ENCODE results near the gene SHCBP1L.
"Not testable (repeated sequence)": the region's sequence is repeated elsewhere in the genome, so short reads cannot be mapped to it uniquely, and the experiment has no call there.

The SHCBP1L gene

DNA sequence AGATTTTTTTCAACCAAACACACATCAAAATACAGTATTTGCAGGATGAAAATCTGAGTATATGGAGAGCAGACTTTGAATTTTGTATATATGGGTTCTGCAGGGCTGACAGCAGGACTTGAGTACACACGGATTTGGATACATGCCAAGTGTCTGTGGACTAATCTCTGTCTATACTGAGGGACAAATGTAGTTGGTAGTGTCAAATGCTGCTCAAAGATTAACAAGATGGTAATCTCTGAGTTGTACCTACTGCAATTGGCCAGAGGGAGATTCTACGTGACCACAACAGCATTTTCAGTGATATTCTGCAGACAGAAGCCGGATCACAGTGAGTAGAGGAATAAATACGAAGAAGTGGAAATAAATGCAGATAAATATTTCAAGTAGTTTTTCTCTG lies 43.4 kb downstream of the SHCBP1L start:
- Histone ChIP-seq H3K4me1 (ENCODE audit: control insufficient read depth in 5 of 5, insufficient read depth in 5 of 5, low read length in 5 of 5) (no peaks in the 10 kb centered on the region), H3K27me3 (ENCODE audit: control insufficient read depth in 5 of 5, insufficient read depth in 4 of 5, low read length in 5 of 5) (no peaks in the 10 kb centered on the region), H3K4me3 (ENCODE audit: low read depth in 1 of 5, low read length in 5 of 5) (no peak overlapping the region), H3K9me3 (ENCODE audit: control insufficient read depth in 5 of 5, low read length in 5 of 5) (peaks cover 0 to 8% (median 2%) of the 10 kb centered on the region in 5 donors), H3K9ac (ENCODE audit: low read length in 5 of 5) (no peak overlapping the region), H3K27ac (ENCODE audit: low read depth, low read length) (no peak overlapping the region), H3K36me3 (ENCODE audit: control insufficient read depth in 5 of 5, insufficient read depth in 5 of 5, low read length in 5 of 5) (no peaks in the 10 kb centered on the region)

DNA sequence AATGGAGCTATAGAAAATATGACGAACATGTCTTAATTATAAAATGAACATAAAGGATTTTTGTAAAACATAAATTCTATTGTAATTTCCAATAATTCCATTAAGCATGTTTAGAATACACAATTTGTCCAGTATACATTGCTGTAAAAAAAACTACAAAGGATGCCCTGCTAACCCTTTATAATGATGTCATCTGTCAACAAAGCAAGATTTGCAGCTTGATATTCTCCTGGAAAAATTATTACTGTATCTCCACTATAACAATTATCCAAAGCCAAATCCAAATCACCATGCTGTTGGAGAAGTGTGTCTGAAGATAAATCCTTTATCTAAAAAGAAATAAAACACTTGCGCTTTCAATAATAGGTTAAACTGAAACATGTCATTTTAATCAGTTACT lies 47.6 kb downstream of the SHCBP1L start:
- Histone ChIP-seq H3K4me3 (ENCODE audit: low read depth in 1 of 5, low read length in 5 of 5) (no peak overlapping the region), H3K9me3 (ENCODE audit: control insufficient read depth in 5 of 5, low read length in 5 of 5) (no peaks in the 10 kb centered on the region), H3K27ac (ENCODE audit: low read depth, low read length) (no peak overlapping the region), H3K4me1 (ENCODE audit: control insufficient read depth in 5 of 5, insufficient read depth in 5 of 5, low read length in 5 of 5) (no peaks in the 10 kb centered on the region), H3K27me3 (ENCODE audit: control insufficient read depth in 5 of 5, insufficient read depth in 4 of 5, low read length in 5 of 5) (no peaks in the 10 kb centered on the region), H3K9ac (ENCODE audit: low read length in 5 of 5) (no peak overlapping the region), H3K36me3 (ENCODE audit: control insufficient read depth in 5 of 5, insufficient read depth in 5 of 5, low read length in 5 of 5) (no peaks in the 10 kb centered on the region)

DNA sequence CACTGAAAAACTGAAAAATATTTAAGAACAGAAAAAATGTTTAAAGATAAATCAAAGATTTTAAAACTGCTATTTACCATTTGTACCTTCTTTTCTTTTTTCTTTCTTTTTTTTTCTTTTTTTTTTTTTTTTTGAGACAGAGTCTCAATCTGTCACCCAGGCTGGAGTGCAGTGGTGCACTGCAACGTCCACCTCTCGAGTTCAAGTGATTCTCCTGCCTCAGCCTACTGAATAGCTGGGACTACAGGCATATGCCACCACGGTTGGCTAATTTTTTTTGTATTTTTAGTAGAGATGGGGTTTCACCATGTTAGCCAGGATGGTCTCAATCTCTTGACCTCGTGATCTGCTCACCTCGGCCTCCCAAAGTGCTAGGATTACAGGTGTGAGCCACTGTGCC lies 51.0 kb downstream of the SHCBP1L start:
- not testable (repeated sequence) for H3K36me3 ChIP-seq (ENCODE audit: control insufficient read depth in 5 of 5, insufficient read depth in 5 of 5, low read length in 5 of 5); H3K9me3 ChIP-seq (ENCODE audit: control insufficient read depth in 5 of 5, low read length in 5 of 5); H3K27me3 ChIP-seq (ENCODE audit: control insufficient read depth in 5 of 5, insufficient read depth in 4 of 5, low read length in 5 of 5); H3K4me3 ChIP-seq (ENCODE audit: low read depth in 1 of 5, low read length in 5 of 5); H3K4me1 ChIP-seq (ENCODE audit: control insufficient read depth in 5 of 5, insufficient read depth in 5 of 5, low read length in 5 of 5); H3K9ac ChIP-seq (ENCODE audit: low read length in 5 of 5); H3K27ac ChIP-seq (ENCODE audit: low read depth, low read length)

DNA sequence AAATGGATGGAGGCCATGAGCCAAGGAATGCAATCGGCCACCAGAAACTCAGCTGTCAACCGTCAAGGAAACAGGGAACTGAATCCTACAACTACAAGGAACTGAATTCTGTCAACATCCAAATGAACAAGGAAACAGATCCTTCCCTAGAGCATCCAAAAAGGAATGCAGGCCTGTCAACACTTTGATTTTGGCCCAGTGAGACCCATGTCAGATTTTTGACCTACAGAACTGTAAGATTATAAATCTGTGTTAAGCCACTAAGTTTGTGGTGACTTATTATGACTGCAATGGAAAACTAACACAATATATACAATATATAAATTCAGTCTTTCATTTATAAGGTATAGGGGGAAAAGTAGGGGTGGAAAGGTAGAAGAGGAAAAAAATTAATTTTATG lies 55.3 kb downstream of the SHCBP1L start:
- no peaks in the 10 kb centered on the region for H3K27me3 ChIP-seq (ENCODE audit: control insufficient read depth in 5 of 5, insufficient read depth in 4 of 5, low read length in 5 of 5)
- no peak overlapping the region for H3K9ac ChIP-seq (ENCODE audit: low read length in 5 of 5)
- no peaks in the 10 kb centered on the region for H3K4me1 ChIP-seq (ENCODE audit: control insufficient read depth in 5 of 5, insufficient read depth in 5 of 5, low read length in 5 of 5)
- no peak overlapping the region for H3K27ac ChIP-seq (ENCODE audit: low read depth, low read length)
- no peak overlapping the region for H3K4me3 ChIP-seq (ENCODE audit: low read depth in 1 of 5, low read length in 5 of 5)
- no peaks in the 10 kb centered on the region for H3K36me3 ChIP-seq (ENCODE audit: control insufficient read depth in 5 of 5, insufficient read depth in 5 of 5, low read length in 5 of 5)
- peaks cover 0 to 3% (median 0%) of the 10 kb centered on the region in 5 donors for H3K9me3 ChIP-seq (ENCODE audit: control insufficient read depth in 5 of 5, low read length in 5 of 5)

DNA sequence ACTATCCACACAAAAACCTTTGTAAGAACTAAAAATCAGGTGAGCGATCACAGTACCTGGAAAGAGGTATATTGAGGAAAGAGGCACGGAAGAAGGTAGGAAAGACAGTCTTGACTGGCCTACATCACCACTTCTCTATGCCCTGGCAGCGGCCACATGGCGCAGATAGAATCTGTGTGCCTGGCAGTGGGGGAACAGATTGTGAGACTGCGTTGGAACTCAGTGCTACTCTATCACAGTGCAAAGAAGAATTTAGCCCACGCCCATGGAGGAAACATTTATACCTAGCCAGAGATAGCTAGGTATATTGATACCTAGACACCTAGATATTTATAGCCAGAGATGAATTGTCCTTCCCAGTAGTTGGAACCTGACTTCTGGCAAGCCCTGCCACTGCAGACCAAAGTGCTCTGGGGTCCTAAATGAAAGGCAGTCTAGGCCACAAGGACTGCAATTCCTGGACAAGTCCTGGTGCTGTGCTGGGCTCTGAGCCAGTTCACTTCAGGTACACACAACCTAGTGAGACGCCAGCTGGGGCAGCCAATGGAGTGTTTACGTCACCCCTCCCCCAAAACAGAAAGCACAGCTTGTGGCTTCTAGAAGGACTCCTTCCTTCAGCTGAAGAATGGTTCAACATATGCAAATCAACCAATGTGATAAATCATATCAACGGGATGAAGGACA lies 61.9 kb downstream of the SHCBP1L start:
- no peak overlapping the region for H3K9ac ChIP-seq (ENCODE audit: low read length in 5 of 5)
- no peak overlapping the region for H3K4me3 ChIP-seq (ENCODE audit: low read depth in 1 of 5, low read length in 5 of 5)
- H3K36me3 ChIP-seq (ENCODE audit: control insufficient read depth in 5 of 5, insufficient read depth in 5 of 5, low read length in 5 of 5) = peaks cover 23 to 32% (median 28%) of the 10 kb centered on the region in 5 donors
- H3K9me3 ChIP-seq (ENCODE audit: control insufficient read depth in 5 of 5, low read length in 5 of 5) = no peaks in the 10 kb centered on the region
- H3K27me3 ChIP-seq (ENCODE audit: control insufficient read depth in 5 of 5, insufficient read depth in 4 of 5, low read length in 5 of 5) = no peaks in the 10 kb centered on the region
- no peak overlapping the region for H3K27ac ChIP-seq (ENCODE audit: low read depth, low read length)
- H3K4me1 ChIP-seq (ENCODE audit: control insufficient read depth in 5 of 5, insufficient read depth in 5 of 5, low read length in 5 of 5) = no peaks in the 10 kb centered on the region

DNA sequence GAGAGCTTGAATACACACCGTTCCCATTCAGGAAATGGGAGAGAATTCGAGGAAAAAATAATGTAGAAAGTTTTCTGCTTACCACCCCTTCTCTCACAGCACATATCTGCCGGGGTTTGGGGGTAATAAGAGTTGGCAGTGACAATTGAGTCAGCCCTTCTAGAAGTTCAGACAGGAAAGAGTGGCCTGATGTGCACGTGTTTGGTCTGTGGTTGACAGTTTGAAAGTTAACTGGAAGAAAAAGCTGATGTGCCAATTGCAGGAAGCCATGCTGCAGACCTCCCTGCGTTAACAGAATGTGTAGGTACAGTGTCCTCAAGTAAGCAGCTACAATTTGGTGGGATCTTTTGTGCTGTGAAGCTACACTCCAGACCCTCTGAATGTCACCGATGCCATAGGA lies 63.0 kb downstream of the SHCBP1L start:
- no peaks in the 10 kb centered on the region for H3K9me3 ChIP-seq (ENCODE audit: control insufficient read depth in 5 of 5, low read length in 5 of 5)
- no peak overlapping the region for H3K4me3 ChIP-seq (ENCODE audit: low read depth in 1 of 5, low read length in 5 of 5)
- no peak overlapping the region for H3K9ac ChIP-seq (ENCODE audit: low read length in 5 of 5)
- no peak overlapping the region for H3K27ac ChIP-seq (ENCODE audit: low read depth, low read length)
- H3K27me3 ChIP-seq (ENCODE audit: control insufficient read depth in 5 of 5, insufficient read depth in 4 of 5, low read length in 5 of 5) = no peaks in the 10 kb centered on the region
- peaks cover 31 to 41% (median 37%) of the 10 kb centered on the region in 5 donors for H3K36me3 ChIP-seq (ENCODE audit: control insufficient read depth in 5 of 5, insufficient read depth in 5 of 5, low read length in 5 of 5)
- no peaks in the 10 kb centered on the region for H3K4me1 ChIP-seq (ENCODE audit: control insufficient read depth in 5 of 5, insufficient read depth in 5 of 5, low read length in 5 of 5)

DNA sequence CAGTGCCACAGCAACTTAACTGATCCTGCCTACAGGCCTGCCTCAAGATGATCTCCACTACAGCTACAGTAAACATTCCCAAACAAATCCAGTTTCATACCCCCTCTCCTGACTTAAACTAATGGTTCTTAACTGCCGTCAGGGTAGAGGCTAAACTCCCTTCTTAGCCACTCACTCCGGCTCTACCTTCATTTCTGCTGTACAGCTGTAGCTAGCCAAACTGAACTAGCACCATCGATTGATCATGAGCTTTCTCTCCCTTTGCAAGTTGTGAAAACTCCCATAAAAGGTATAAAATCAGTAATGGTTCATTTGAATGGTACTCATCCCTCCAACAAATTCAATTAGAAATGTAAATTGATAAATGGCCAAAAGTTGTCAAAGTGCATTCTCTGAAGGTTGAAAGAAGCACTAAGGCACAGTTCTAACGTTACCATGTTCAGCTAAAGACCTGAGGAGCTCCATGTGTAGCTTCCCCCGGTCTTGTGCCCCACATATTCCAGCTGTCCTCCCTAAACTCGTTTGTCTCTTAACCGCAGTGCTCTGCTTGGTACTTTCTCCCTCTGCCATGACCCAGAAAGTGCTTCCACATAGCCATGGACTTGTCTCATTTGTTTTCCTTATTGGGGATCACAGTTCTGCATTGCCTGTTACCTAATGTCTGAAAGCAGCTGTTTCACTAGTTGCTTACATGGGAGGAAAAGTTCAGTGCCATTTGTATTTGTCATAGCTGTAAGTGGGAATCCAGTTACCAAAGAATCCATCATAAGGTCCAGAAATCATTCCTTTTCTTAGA lies 64.0 kb downstream of the SHCBP1L start:
- Histone ChIP-seq H3K36me3 (ENCODE audit: control insufficient read depth in 5 of 5, insufficient read depth in 5 of 5, low read length in 5 of 5) (peaks cover 41 to 52% (median 45%) of the 10 kb centered on the region in 5 donors), H3K4me1 (ENCODE audit: control insufficient read depth in 5 of 5, insufficient read depth in 5 of 5, low read length in 5 of 5) (no peaks in the 10 kb centered on the region), H3K9ac (ENCODE audit: low read length in 5 of 5) (no peak overlapping the region), H3K9me3 (ENCODE audit: control insufficient read depth in 5 of 5, low read length in 5 of 5) (no peaks in the 10 kb centered on the region), H3K27me3 (ENCODE audit: control insufficient read depth in 5 of 5, insufficient read depth in 4 of 5, low read length in 5 of 5) (no peaks in the 10 kb centered on the region), H3K4me3 (ENCODE audit: low read depth in 1 of 5, low read length in 5 of 5) (no peak overlapping the region), H3K27ac (ENCODE audit: low read depth, low read length) (no peak overlapping the region)

DNA sequence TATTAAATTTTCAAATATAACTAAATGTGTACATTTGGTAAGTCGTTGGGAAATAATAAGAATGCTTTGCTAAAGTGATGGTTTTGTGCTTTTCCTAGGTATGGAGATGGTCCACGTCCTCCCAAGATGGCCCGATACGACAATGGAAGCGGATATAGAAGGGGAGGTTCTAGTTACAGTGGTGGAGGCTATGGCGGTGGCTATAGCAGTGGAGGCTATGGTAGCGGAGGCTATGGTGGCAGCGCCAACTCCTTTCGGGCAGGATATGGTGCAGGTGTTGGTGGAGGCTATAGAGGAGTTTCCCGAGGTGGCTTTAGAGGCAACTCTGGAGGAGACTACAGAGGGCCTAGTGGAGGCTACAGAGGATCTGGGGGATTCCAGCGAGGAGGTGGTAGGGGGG lies 66.0 kb downstream of the SHCBP1L start:
- Histone ChIP-seq H3K4me3 (ENCODE audit: low read depth in 1 of 5, low read length in 5 of 5) (no peak overlapping the region), H3K9ac (ENCODE audit: low read length in 5 of 5) (no peak overlapping the region), H3K27me3 (ENCODE audit: control insufficient read depth in 5 of 5, insufficient read depth in 4 of 5, low read length in 5 of 5) (no peaks in the 10 kb centered on the region), H3K27ac (ENCODE audit: low read depth, low read length) (no peak overlapping the region), H3K4me1 (ENCODE audit: control insufficient read depth in 5 of 5, insufficient read depth in 5 of 5, low read length in 5 of 5) (no peaks in the 10 kb centered on the region), H3K9me3 (ENCODE audit: control insufficient read depth in 5 of 5, low read length in 5 of 5) (no peaks in the 10 kb centered on the region), H3K36me3 (ENCODE audit: control insufficient read depth in 5 of 5, insufficient read depth in 5 of 5, low read length in 5 of 5) (peaks cover 55 to 70% (median 63%) of the 10 kb centered on the region in 5 donors)

DNA sequence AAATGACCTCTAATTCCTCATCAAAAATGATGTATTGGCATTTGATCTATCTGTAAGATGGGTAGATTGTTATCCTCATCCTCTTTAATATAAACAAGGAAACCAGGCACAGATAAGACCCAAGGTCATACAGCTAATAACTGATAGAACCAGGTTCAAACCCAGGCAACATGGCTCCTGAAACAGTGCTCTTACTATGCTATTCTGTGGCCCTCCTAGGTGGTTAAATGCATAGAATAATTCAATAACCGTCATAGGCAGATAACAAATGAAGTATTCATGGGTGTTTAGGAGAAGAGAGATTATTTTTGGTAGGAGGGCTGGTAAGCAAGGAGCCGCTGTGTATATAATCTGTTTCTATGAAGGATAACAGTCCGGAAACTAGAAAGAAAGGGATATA lies 67.4 kb downstream of the SHCBP1L start:
- Histone ChIP-seq H3K4me3 (ENCODE audit: low read depth in 1 of 5, low read length in 5 of 5) (no peak overlapping the region), H3K4me1 (ENCODE audit: control insufficient read depth in 5 of 5, insufficient read depth in 5 of 5, low read length in 5 of 5) (no peaks in the 10 kb centered on the region), H3K9ac (ENCODE audit: low read length in 5 of 5) (no peak overlapping the region), H3K27me3 (ENCODE audit: control insufficient read depth in 5 of 5, insufficient read depth in 4 of 5, low read length in 5 of 5) (no peaks in the 10 kb centered on the region), H3K36me3 (ENCODE audit: control insufficient read depth in 5 of 5, insufficient read depth in 5 of 5, low read length in 5 of 5) (peaks cover 69 to 84% (median 77%) of the 10 kb centered on the region in 5 donors), H3K9me3 (ENCODE audit: control insufficient read depth in 5 of 5, low read length in 5 of 5) (no peaks in the 10 kb centered on the region), H3K27ac (ENCODE audit: low read depth, low read length) (no peak overlapping the region)

DNA sequence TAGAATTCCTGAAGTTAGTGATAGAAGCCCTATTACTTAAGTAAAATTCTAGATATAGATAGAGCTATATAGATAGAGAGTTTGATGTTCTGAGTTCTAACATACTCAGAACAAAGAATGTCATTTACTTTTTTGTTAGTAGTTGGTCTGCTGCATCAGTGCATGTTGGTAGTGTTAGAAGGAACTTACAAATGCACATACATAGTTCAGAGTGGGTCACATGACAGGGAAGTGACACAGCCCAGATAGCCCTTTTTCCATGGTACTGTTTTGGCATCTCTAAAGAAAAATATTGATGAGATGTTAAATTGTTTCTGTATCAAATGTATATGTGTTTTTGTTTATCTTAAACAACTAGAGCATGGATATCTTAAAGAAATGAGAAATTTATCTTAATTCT lies 68.1 kb downstream of the SHCBP1L start:
- peaks cover 76 to 91% (median 83%) of the 10 kb centered on the region in 5 donors for H3K36me3 ChIP-seq (ENCODE audit: control insufficient read depth in 5 of 5, insufficient read depth in 5 of 5, low read length in 5 of 5)
- H3K4me3 ChIP-seq (ENCODE audit: low read depth in 1 of 5, low read length in 5 of 5) = no peak overlapping the region
- H3K4me1 ChIP-seq (ENCODE audit: control insufficient read depth in 5 of 5, insufficient read depth in 5 of 5, low read length in 5 of 5) = no peaks in the 10 kb centered on the region
- no peaks in the 10 kb centered on the region for H3K9me3 ChIP-seq (ENCODE audit: control insufficient read depth in 5 of 5, low read length in 5 of 5)
- H3K9ac ChIP-seq (ENCODE audit: low read length in 5 of 5) = no peak overlapping the region
- no peak overlapping the region for H3K27ac ChIP-seq (ENCODE audit: low read depth, low read length)
- no peaks in the 10 kb centered on the region for H3K27me3 ChIP-seq (ENCODE audit: control insufficient read depth in 5 of 5, insufficient read depth in 4 of 5, low read length in 5 of 5)
